ENCODE data around the gene RPUSD1. TPM values are rescaled to one million over a fixed set of nuclear protein-coding genes. Genes with fewer than 3 reads are reported as not detected.

RPUSD1 gene
- total and polyA plus RNA-seq, 2 of the 13 experiments (the other 11 are each of a cell fraction or from before 2014, with no cell fraction given), result 13.1 to 26.2 TPM

GRCh38 chr16:740764-741505 is 47.2 kb downstream of the RPUSD1 start, which contains the start of gene CIAO3 (continued):
- TF ChIP-seq POLR2G (IDR thresholded peaks at IDR 0.05; ENCODE audit: low read depth, low read length) (peak; percentile 72), SMAD1 (CRISPR knock-in tag; IDR thresholded peaks at IDR 0.05; ENCODE audit: borderline replicate concordance, low read depth) (0 out of 2 replicates have a peak, but pooled peaks have one; percentile 10), MEF2D (CRISPR knock-in tag; IDR thresholded peaks at IDR 0.05) (no peak), ZNF574 (CRISPR knock-in tag; IDR thresholded peaks at IDR 0.05) (peak; percentile 94), ZFP62 (CRISPR knock-in tag; IDR thresholded peaks at IDR 0.05) (no peak), PCBP1 (IDR thresholded peaks at IDR 0.05; ENCODE audit: borderline replicate concordance, low read depth, low read length) (peak; percentile 48; the same call in 1 of the 2 replicates), SP4 (CRISPR knock-in tag; IDR thresholded peaks at IDR 0.05) (peak; percentile 85), SAP130 (CRISPR knock-in tag; IDR thresholded peaks at IDR 0.05; ENCODE audit: low read depth) (peak; percentile 98), ZSCAN25 (CRISPR knock-in tag; IDR thresholded peaks at IDR 0.05) (peak; percentile 81; the same call in 1 of the 2 replicates), THAP9 (CRISPR knock-in tag; IDR thresholded peaks at IDR 0.05; ENCODE audit: borderline replicate concordance) (peak; percentile 100), ZNF775 (CRISPR knock-in tag; IDR thresholded peaks at IDR 0.05; ENCODE audit: borderline replicate concordance) (no peak), NFIB (CRISPR knock-in tag; IDR thresholded peaks at IDR 0.05; ENCODE audit: borderline replicate concordance) (no peak), PBX2 (CRISPR knock-in tag; IDR thresholded peaks at IDR 0.05) (no peak), MZF1 (CRISPR knock-in tag; IDR thresholded peaks at IDR 0.05; ENCODE audit: borderline replicate concordance) (no peak), ZNF430 (CRISPR knock-in tag; IDR thresholded peaks at IDR 0.05) (no peak), RBM22 (optimal IDR thresholded peaks at IDR 0.05; ENCODE audit: low read length) (no peak), BCLAF1 (IDR thresholded peaks at IDR 0.05) (no peak), SRY (CRISPR knock-in tag; IDR thresholded peaks at IDR 0.05) (peak; percentile 47; the same call in 1 of the 2 replicates), MXD3 (CRISPR knock-in tag; IDR thresholded peaks at IDR 0.05) (peak; percentile 43; the same call in 1 of the 2 replicates)
